ENCODE data around the gene KRTAP10-11.
"Not testable (repeated sequence)": the region's sequence is repeated elsewhere in the genome, so short reads cannot be mapped to it uniquely, and the experiment has no call there.

KRTAP10-11 gene

GRCh38 chr21:44646366-44647221 lies at the start of gene KRTAP10-11:
KRTAP10-11 (plus strand) TSS chr21:44646414; CDS start chr21:44646459, 45 bp downstream.
- DNase-seq; intact Hi-C loops (cut with DNase I; ENCODE audit: low total_unique reads); H3K36me3 ChIP-seq; H3K4me3 ChIP-seq; H3K27ac ChIP-seq; H3K9me3 ChIP-seq; H3K4me1 ChIP-seq: not testable (repeated sequence)
- peaks cover 0 to 30% of the 10 kb centered on the region in 2 donors for H3K27me3 ChIP-seq

GRCh38 chr21:44598061-44598460 lies 48.2 kb upstream of the KRTAP10-11 start:
- intact Hi-C loops (cut with DNase I; ENCODE audit: low total_unique reads) = no loop called here
- peaks cover 0 to 5% (median 0%) of the 10 kb centered on the region in 3 donors for H3K9me3 ChIP-seq
- H3K27me3 ChIP-seq = peaks cover 0 to 26% of the 10 kb centered on the region in 2 donors
- H3K4me3 ChIP-seq = no peak overlapping the region
- no peak for DNase-seq
- H3K36me3 ChIP-seq = no peaks in the 10 kb centered on the region
- no peaks in the 10 kb centered on the region for H3K4me1 ChIP-seq
- TF ChIP-seq CTCF (IDR thresholded peaks at IDR 0.05) = no peak
- no peak overlapping the region for H3K27ac ChIP-seq

GRCh38 chr21:44599264-44600029 lies 46.8 kb upstream of the KRTAP10-11 start:
- intact Hi-C loops (cut with DNase I; ENCODE audit: low total_unique reads) = no loop called here
- no peaks in the 10 kb centered on the region for H3K4me1 ChIP-seq
- TF ChIP-seq CTCF (IDR thresholded peaks at IDR 0.05) = no peak

GRCh38 chr21:44600118-44600978 lies 45.9 kb upstream of the KRTAP10-11 start, which contains the start of gene KRTAP10-7:
KRTAP10-7 (plus strand) TSS chr21:44600597; CDS start chr21:44600622, 25 bp downstream.
- intact Hi-C loops (cut with DNase I; ENCODE audit: low total_unique reads); DNase-seq: not testable (repeated sequence)
- peaks cover 0 to 30% of the 10 kb centered on the region in 2 donors for H3K27me3 ChIP-seq

More at GRCh38 chr21:44599264-44600029, 46.8 kb upstream of the KRTAP10-11 start:
- H3K4me3 ChIP-seq = no peak overlapping the region
- no peaks in the 10 kb centered on the region for H3K36me3 ChIP-seq
- peaks cover 0 to 5% (median 0%) of the 10 kb centered on the region in 3 donors for H3K9me3 ChIP-seq
- no peak overlapping the region for H3K27ac ChIP-seq
- peaks cover 0 to 30% of the 10 kb centered on the region in 2 donors for H3K27me3 ChIP-seq
- no peak for DNase-seq

GRCh38 chr21:44601091-44601490 lies 45.1 kb upstream of the KRTAP10-11 start:
- H3K27ac ChIP-seq; DNase-seq; H3K36me3 ChIP-seq; H3K4me1 ChIP-seq; intact Hi-C loops (cut with DNase I; ENCODE audit: low total_unique reads); H3K9me3 ChIP-seq; H3K4me3 ChIP-seq: not testable (repeated sequence)
- H3K27me3 ChIP-seq = peaks cover 0 to 30% of the 10 kb centered on the region in 2 donors

More at GRCh38 chr21:44600118-44600978, 45.9 kb upstream of the KRTAP10-11 start, which contains the start of gene KRTAP10-7:
- H3K9me3 ChIP-seq, H3K27ac ChIP-seq, H3K36me3 ChIP-seq, H3K4me3 ChIP-seq, H3K4me1 ChIP-seq: not testable (repeated sequence)

- no peak for DNase-seq
- intact Hi-C loops (cut with DNase I; ENCODE audit: low total_unique reads) = no loop called here
- Histone ChIP-seq H3K9me3 (peaks cover 0 to 5% (median 0%) of the 10 kb centered on the region in 3 donors), H3K36me3 (no peaks in the 10 kb centered on the region), H3K27me3 (peaks cover 0 to 30% of the 10 kb centered on the region in 2 donors), H3K27ac (no peak overlapping the region), H3K4me3 (no peak overlapping the region), H3K4me1 (no peaks in the 10 kb centered on the region)
- no peak for TF ChIP-seq CTCF (IDR thresholded peaks at IDR 0.05)
These were observed 44.4 kb upstream of the KRTAP10-11 start for GRCh38 chr21:44601596-44602462.

Data from tibial artery (tissue), 4 donors.